ENCODE measurements around the gene ATF3.

DNA sequence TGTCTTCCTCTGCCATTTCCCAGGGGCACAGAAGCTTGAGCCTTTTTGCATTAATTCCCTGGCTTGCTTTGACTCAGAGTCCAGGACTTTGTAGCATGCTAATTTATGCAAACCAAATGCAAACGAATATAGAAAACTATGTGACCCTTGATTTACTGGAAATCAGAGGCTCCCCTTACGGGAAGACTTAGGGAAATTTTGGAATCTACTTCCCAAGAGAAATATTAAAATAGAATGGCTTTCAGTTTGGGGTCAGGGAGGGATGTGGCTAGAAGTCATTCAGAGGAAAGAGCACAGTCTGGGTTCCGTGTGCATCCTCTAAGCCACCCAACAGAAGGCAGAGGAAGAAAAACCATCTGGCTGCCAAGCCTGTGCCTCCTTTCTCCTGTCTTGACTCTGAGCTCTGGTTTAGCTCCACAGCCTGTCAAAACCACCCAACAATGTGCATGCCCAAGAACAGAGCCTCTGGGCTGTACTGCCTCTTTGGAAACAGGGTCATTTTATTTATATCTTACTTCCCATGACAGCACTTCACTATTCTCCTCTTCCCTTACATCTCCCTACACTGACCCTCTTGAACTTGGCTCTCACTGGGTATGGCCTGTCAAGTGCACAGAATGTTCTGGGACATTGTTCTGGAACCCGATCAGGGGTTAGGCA is 30.1 kb downstream of the ATF3 start:
- TF ChIP-seq CTCF (IDR thresholded peaks at IDR 0.05) (no peak), POLR2A (IDR thresholded peaks at IDR 0.05) (no peak)

Measured in lower leg skin (tissue), 3 donors.